B cell (primary cell): ENCODE measurements around the gene GCNA. TPM values are rescaled to one million over a fixed set of nuclear protein-coding genes. Genes with fewer than 3 reads are reported as not detected.

ENCODE experiments used
- ATAC-seq: fragments of 200-7000 bp; cut with Tn5 transposase; one replicate; pipeline ENCODE4 v1.10.0; 2021; ENCODE audit warnings: low read depth, mild to moderate bottlenecking, moderate number of reproducible peaks, moderate library complexity
- CTCF ChIA-PET: fragments of 350-600 bp; sonication (Branson Sonifier 250); formaldehyde crosslinking; loops from one replicate; lab custom pipeline; 2021; ENCODE audit warnings: antibody characterized with exemption, inconsistent platforms; lab: Charles Lee
- POLR2A ChIA-PET: fragments of 350-600 bp; sonication (Branson Sonifier 250); formaldehyde crosslinking; loops from one replicate; lab custom pipeline; 2021; ENCODE audit warnings: antibody characterized with exemption; lab: Charles Lee
- DNase-seq: peaks from one replicate; pipeline ENCODE4 v3.0.0; 2013
- H2AFZ ChIP-seq: 2 replicates; pipeline ENCODE4 v1.6.1; 2012; ENCODE audit warnings: mild to moderate bottlenecking, low read depth, low read length; ENCODE audit not compliant: insufficient read depth, poor library complexity, severe bottlenecking
- H3K27ac ChIP-seq, 2 donors: 1 replicate in 1 of 2; 2 replicates in 1 of 2; pipeline ENCODE4 v1.5.1; 2012 to 2013; ENCODE audit warnings: low read length in 2 of 2, mild to moderate bottlenecking in 2 of 2, moderate library complexity in 1 of 2
- H3K27me3 ChIP-seq, 4 experiments: fragments of 200-600 bp in 1 of 4; sonication (generic) in 1 of 4; replicated peaks in 1 of 4; 1 replicate in 2 of 4; 2 replicates in 2 of 4; pipeline versions ENCODE4 v1.6.1 to v1.7.0; 2013 to 2016; ENCODE audit warnings: low read length in 3 of 4, mild to moderate bottlenecking in 2 of 4, mixed read lengths in 1 of 4, moderate library complexity in 1 of 4; ENCODE audit not compliant: insufficient read depth in 4 of 4, control insufficient read depth in 3 of 4; ENCODE audit errors: control extremely low read depth in 1 of 4
- H3K36me3 ChIP-seq, 2 experiments: replicated peaks in 1 of 2; 1 replicate in 1 of 2; 2 replicates in 1 of 2; pipeline versions ENCODE4 v1.6.1 to v1.7.1; 2013; ENCODE audit warnings: low read length in 1 of 2; ENCODE audit not compliant: insufficient read depth in 2 of 2, control insufficient read depth in 1 of 2; ENCODE audit errors: control extremely low read depth in 1 of 2, extremely low read depth in 1 of 2
- H3K4me1 ChIP-seq, 2 donors: fragments of 200-600 bp in 1 of 2; sonication (generic) in 1 of 2; 1 replicate in 1 of 2; 2 replicates in 1 of 2; pipeline versions ENCODE4 v1.5.1 to v1.6.1; 2013 to 2017; ENCODE audit warnings: low read length in 2 of 2; ENCODE audit not compliant: control insufficient read depth in 2 of 2, insufficient read depth in 2 of 2
- H3K4me2 ChIP-seq: replicated peaks from 2 replicates; pipeline ENCODE3; 2012; ENCODE audit warnings: mild to moderate bottlenecking, low read depth, low read length; ENCODE audit not compliant: poor library complexity, severe bottlenecking
- H3K4me3 ChIP-seq, 5 experiments: fragments of 200-600 bp in 1 of 5; sonication (generic) in 1 of 5; 1 replicate in 3 of 5; 2 replicates in 2 of 5; pipeline versions ENCODE4 v1.5.1 to v1.7.0; 2011 to 2016; ENCODE audit warnings: low read length in 4 of 5, mild to moderate bottlenecking in 4 of 5, low read depth in 2 of 5, control low read depth in 1 of 5, moderate library complexity in 1 of 5; ENCODE audit not compliant: insufficient read depth in 1 of 5; ENCODE audit errors: control extremely low read depth in 1 of 5, extremely low read depth in 1 of 5
- H3K79me2 ChIP-seq: fragments of 200-600 bp; sonication (generic); one replicate; pipeline ENCODE4 v1.6.0; 2016; ENCODE audit warnings: low read length; ENCODE audit not compliant: control insufficient read depth, insufficient read depth
- H3K9ac ChIP-seq: fragments of 200-600 bp; sonication (generic); 2 replicates; pipeline ENCODE4 v1.6.1; 2017; ENCODE audit warnings: mild to moderate bottlenecking, low read length, moderate library complexity
- H3K9me3 ChIP-seq, 3 donors: one replicate each; pipeline versions ENCODE4 v1.6.1 to v1.7.1; 2013; ENCODE audit warnings: low read length in 2 of 3; ENCODE audit not compliant: control insufficient read depth in 2 of 3, insufficient read depth in 1 of 3; ENCODE audit errors: control extremely low read depth in 1 of 3
- H4K20me1 ChIP-seq: 2 replicates; pipeline ENCODE4 v1.6.0; 2012; ENCODE audit warnings: mild to moderate bottlenecking, low read length; ENCODE audit not compliant: insufficient read depth, control insufficient read depth, poor library complexity, severe bottlenecking
- H3K27ac Mint-ChIP-seq: one replicate; pipeline ENCODE4 v1.8.0; 2021; ENCODE audit warnings: mixed read lengths
- H3K27me3 Mint-ChIP-seq: one replicate; pipeline ENCODE4 v1.8.0; 2021; ENCODE audit warnings: mixed read lengths
- H3K4me1 Mint-ChIP-seq: one replicate; pipeline ENCODE4 v1.8.0; 2021; ENCODE audit warnings: mixed read lengths
- H3K4me3 Mint-ChIP-seq: one replicate; pipeline ENCODE4 v1.8.0; 2021; ENCODE audit warnings: mixed read lengths
- H3K9me3 Mint-ChIP-seq: one replicate; pipeline ENCODE4 v1.8.0; 2022; ENCODE audit warnings: mixed read lengths; ENCODE audit not compliant: insufficient read depth
- EZH2 ChIP-seq: IDR thresholded peaks from 2 replicates; pipeline ENCODE4 v1.6.1; 2012; ENCODE audit warnings: borderline replicate concordance, low read depth, mild to moderate bottlenecking, moderate library complexity, low read length; ENCODE audit not compliant: insufficient read depth, poor library complexity, severe bottlenecking
- WGBS: methylation state at CpG from one replicate; pipeline ENCODE4 v1.1.5; 2013; ENCODE audit warnings: missing lambda C conversion rate; ENCODE audit not compliant: insufficient coverage; 5-methylcytosine and 5-hydroxymethylcytosine counted together
- intact Hi-C: fragments of 100-400 bp; cut with micrococcal nuclease; formaldehyde crosslinking; loops from one replicate; pipeline ENCODE4 v1.10.0; 2022
- polyA plus RNA-seq: library from polyadenylated mRNA; depleted of rRNA; stranded (reverse); fragments of >200 nt; gene quantifications from 2 replicates; pipeline ENCODE4 v1.2.3, GENCODE V29; 2012
- total RNA-seq, 2 donors: library from RNA; stranded (reverse); fragments of 120-200 nt in 1 of 2; gene quantifications; 1 replicate in 1 of 2; 2 replicates in 1 of 2; pipeline versions ENCODE4 v1.2.3 to v1.2.4, GENCODE V29; 2013 to 2022
- TF ChIP-seq, protein P1 (sequence below): fragments of 200-600 bp; IDR thresholded peaks from one replicate; pipeline ENCODE4 v1.8.0; 2022; ENCODE audit warnings: antibody characterized with exemption, mild to moderate bottlenecking

Gene GCNA
- total and polyA plus RNA-seq, 2 donors (not counting 1 experiment from before 2014, with no cell fraction given), result 4.7 to 6.2 TPM

DNA sequence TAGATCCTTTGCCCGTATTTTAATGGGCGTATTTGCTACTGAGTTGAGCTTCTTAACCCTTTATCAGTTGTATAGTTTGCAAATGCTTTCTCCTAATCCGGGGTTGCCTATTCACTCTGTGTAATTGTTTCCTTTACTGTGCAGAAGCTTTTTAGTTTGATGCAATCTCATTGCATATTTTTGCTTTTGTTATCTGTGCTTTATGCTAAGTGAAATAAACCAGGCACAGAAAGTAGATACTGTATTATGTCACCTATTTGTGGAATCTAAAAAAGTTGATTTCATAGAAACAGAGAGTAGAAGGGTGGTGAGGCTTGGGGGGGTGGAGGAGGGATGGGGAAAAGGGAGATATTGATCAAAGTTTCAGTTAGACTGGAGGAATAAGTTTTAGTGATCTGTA lies 27.7 kb upstream of the GCNA start:
- CTCF ChIA-PET, result no interaction called here
- peaks cover 1 to 59% of the 10 kb centered on the region in 2 experiments for H3K36me3 ChIP-seq
- Mint-ChIP-seq H3K27ac (no peak overlapping the region), H3K27me3 (no peaks in the 10 kb centered on the region), H3K9me3 (no peaks in the 10 kb centered on the region), H3K4me1 (no peaks in the 10 kb centered on the region), H3K4me3 (no peak overlapping the region)
- no peak overlapping the region for H3K27ac ChIP-seq
- H3K9me3 ChIP-seq, result no peaks in the 10 kb centered on the region
- TF ChIP-seq EZH2, result no peak
- TF ChIP-seq, protein P1, sequence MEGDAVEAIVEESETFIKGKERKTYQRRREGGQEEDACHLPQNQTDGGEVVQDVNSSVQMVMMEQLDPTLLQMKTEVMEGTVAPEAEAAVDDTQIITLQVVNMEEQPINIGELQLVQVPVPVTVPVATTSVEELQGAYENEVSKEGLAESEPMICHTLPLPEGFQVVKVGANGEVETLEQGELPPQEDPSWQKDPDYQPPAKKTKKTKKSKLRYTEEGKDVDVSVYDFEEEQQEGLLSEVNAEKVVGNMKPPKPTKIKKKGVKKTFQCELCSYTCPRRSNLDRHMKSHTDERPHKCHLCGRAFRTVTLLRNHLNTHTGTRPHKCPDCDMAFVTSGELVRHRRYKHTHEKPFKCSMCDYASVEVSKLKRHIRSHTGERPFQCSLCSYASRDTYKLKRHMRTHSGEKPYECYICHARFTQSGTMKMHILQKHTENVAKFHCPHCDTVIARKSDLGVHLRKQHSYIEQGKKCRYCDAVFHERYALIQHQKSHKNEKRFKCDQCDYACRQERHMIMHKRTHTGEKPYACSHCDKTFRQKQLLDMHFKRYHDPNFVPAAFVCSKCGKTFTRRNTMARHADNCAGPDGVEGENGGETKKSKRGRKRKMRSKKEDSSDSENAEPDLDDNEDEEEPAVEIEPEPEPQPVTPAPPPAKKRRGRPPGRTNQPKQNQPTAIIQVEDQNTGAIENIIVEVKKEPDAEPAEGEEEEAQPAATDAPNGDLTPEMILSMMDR, result no peak
- no peaks in the 10 kb centered on the region for H3K27me3 ChIP-seq
- no peak for DNase-seq
- H3K9ac ChIP-seq, result no peak overlapping the region
- no peak overlapping the region for H3K4me3 ChIP-seq
- H3K4me1 ChIP-seq, result no peaks in the 10 kb centered on the region
- no CpG with 5 or more reads among the region's 3 CpGs for WGBS
- peaks cover 8% of the 10 kb centered on the region for H4K20me1 ChIP-seq
- intact Hi-C loops, result no loop called here
- ATAC-seq, result no peak
- H2AFZ ChIP-seq, result no peak overlapping the region
- peaks cover 47% of the 10 kb centered on the region for H3K79me2 ChIP-seq
- no peak overlapping the region for H3K4me2 ChIP-seq
- POLR2A ChIA-PET, result no interaction called here

DNA sequence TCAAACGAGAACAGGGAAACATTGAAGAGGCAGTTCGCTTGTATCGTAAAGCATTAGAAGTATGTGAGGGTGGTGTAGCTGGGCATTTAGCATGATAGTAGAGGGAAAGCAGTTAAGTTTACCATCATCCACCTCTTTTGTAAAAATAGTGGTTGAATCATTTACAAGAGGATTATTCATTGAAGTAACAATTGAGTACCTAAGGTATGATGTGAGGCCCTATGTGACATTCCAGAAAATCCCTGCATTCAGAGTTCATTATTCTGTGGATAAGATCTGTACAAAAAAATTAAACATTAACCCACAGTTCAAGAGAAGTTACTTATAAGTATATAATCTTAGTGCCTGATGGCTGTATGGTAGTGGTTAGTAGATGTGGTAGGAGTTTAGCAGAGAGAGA lies 22.2 kb upstream of the GCNA start:
- Histone ChIP-seq H3K4me3 (no peak overlapping the region), H3K36me3 (peaks cover 3 to 63% of the 10 kb centered on the region in 2 experiments), H3K4me2 (no peak overlapping the region), H3K4me1 (no peaks in the 10 kb centered on the region), H3K27ac (no peak overlapping the region), H4K20me1 (peaks cover 7% of the 10 kb centered on the region), H3K9ac (no peak overlapping the region), H3K9me3 (no peaks in the 10 kb centered on the region), H2AFZ (no peak overlapping the region), H3K79me2 (peaks cover 15% of the 10 kb centered on the region), H3K27me3 (no peaks in the 10 kb centered on the region)
- ATAC-seq, result no peak
- H3K27me3 Mint-ChIP-seq, result no peaks in the 10 kb centered on the region
- no peak overlapping the region for H3K27ac Mint-ChIP-seq
- no peaks in the 10 kb centered on the region for H3K9me3 Mint-ChIP-seq
- H3K4me1 Mint-ChIP-seq, result no peaks in the 10 kb centered on the region
- TF ChIP-seq EZH2, result no peak
- TF ChIP-seq, protein P1, result no peak
- ChIA-PET CTCF (no interaction called here), POLR2A (no interaction called here)
- no peak for DNase-seq
- intact Hi-C loops, result no loop called here
- H3K4me3 Mint-ChIP-seq, result no peak overlapping the region
- no CpG with 5 or more reads among the region's 3 CpGs for WGBS
